Trophoblast cell (in vitro differentiated cells and primary cell): Measurements from ENCODE around the gene RAP2A.

ENCODE experiments used
- DNase-seq, 2 donors: peaks; one replicate each; pipeline ENCODE4 v3.0.0-alpha.2; 2016
- H2AFZ ChIP-seq: 2 replicates; pipeline ENCODE4 v1.6.1; 2013; ENCODE audit warnings: low read length, moderate library complexity, mild to moderate bottlenecking; ENCODE audit not compliant: insufficient read depth, poor library complexity
- H2AK5ac ChIP-seq: 2 replicates; pipeline ENCODE4 v1.6.1; 2013; ENCODE audit warnings: mild to moderate bottlenecking, low read length
- H2BK120ac ChIP-seq: 2 replicates; pipeline ENCODE4 v1.6.1; 2013; ENCODE audit warnings: low read length, mild to moderate bottlenecking, moderate library complexity; ENCODE audit not compliant: insufficient read depth, poor library complexity
- H2BK12ac ChIP-seq: 2 replicates; pipeline ENCODE4 v1.6.1; 2013; ENCODE audit warnings: mild to moderate bottlenecking, low read length, moderate library complexity
- H2BK5ac ChIP-seq: 2 replicates; pipeline ENCODE4 v1.6.1; 2013; ENCODE audit warnings: low read length, low read depth, moderate library complexity, mild to moderate bottlenecking; ENCODE audit not compliant: poor library complexity
- H3K14ac ChIP-seq: 2 replicates; pipeline ENCODE4 v1.6.1; 2013; ENCODE audit warnings: mild to moderate bottlenecking, low read length
- H3K18ac ChIP-seq: 2 replicates; pipeline ENCODE4 v1.6.1; 2013; ENCODE audit warnings: mild to moderate bottlenecking, low read length
- H3K23ac ChIP-seq: 2 replicates; pipeline ENCODE4 v1.6.1; 2013; ENCODE audit warnings: low read length
- H3K27ac ChIP-seq: 2 replicates; pipeline ENCODE4 v1.5.1; 2013; ENCODE audit warnings: low read depth, mild to moderate bottlenecking, inconsistent platforms, low read length, moderate library complexity
- H3K27me3 ChIP-seq: 2 replicates; pipeline ENCODE4 v1.6.1; 2013; ENCODE audit warnings: inconsistent platforms, mild to moderate bottlenecking, low read length, moderate library complexity; ENCODE audit not compliant: insufficient read depth
- H3K36me3 ChIP-seq, 2 experiments: 1 replicate in 1 of 2; 2 replicates in 1 of 2; pipeline ENCODE4 v1.6.1; 2013; ENCODE audit warnings: low read length in 2 of 2, mild to moderate bottlenecking in 2 of 2, moderate library complexity in 1 of 2; ENCODE audit not compliant: insufficient read depth in 2 of 2, control insufficient read depth in 1 of 2
- H3K4ac ChIP-seq: 2 replicates; pipeline ENCODE4 v1.6.1; 2013; ENCODE audit warnings: low read depth, mild to moderate bottlenecking, low read length, moderate library complexity
- H3K4me1 ChIP-seq, 2 experiments: 1 replicate in 1 of 2; 2 replicates in 1 of 2; pipeline ENCODE4 v1.6.1; 2013; ENCODE audit warnings: low read length in 2 of 2, mild to moderate bottlenecking in 2 of 2, moderate library complexity in 1 of 2; ENCODE audit not compliant: insufficient read depth in 2 of 2, control insufficient read depth in 1 of 2
- H3K4me2 ChIP-seq: 2 replicates; pipeline ENCODE4 v1.6.1; 2013; ENCODE audit warnings: inconsistent platforms, mild to moderate bottlenecking, low read length, moderate library complexity
- H3K4me3 ChIP-seq: 2 replicates; pipeline ENCODE4 v1.5.1; 2013; ENCODE audit warnings: mild to moderate bottlenecking, low read depth, low read length, inconsistent platforms
- H3K79me1 ChIP-seq: one replicate; pipeline ENCODE4 v1.6.1; 2013; ENCODE audit warnings: low read length
- H3K79me2 ChIP-seq: 2 replicates; pipeline ENCODE4 v1.6.1; 2013; ENCODE audit warnings: low read length, mild to moderate bottlenecking; ENCODE audit not compliant: control insufficient read depth, insufficient read depth, poor library complexity
- H3K9ac ChIP-seq: 2 replicates; pipeline ENCODE4 v1.6.1; 2013; ENCODE audit warnings: mild to moderate bottlenecking, low read length
- H3K9me3 ChIP-seq: 2 replicates; pipeline ENCODE4 v1.6.1; 2013; ENCODE audit warnings: low read depth, mild to moderate bottlenecking, control low read depth, inconsistent platforms, low read length; ENCODE audit not compliant: insufficient read depth
- H4K12ac ChIP-seq: 2 replicates; pipeline ENCODE4 v1.6.1; 2013; ENCODE audit warnings: low read depth, mild to moderate bottlenecking, low read length, moderate library complexity
- H4K8ac ChIP-seq: 2 replicates; pipeline ENCODE4 v1.6.1; 2013; ENCODE audit warnings: low read depth, mild to moderate bottlenecking, low read length, moderate library complexity
- H4K91ac ChIP-seq: one replicate; pipeline ENCODE4 v1.6.1; 2013; ENCODE audit warnings: low read depth, mild to moderate bottlenecking, low read length, moderate library complexity
- WGBS: extraction: QIAGEN DNeasy Blood & Tissue Kit; methylation state at CpG from one replicate; pipeline ENCODE4 v1.1.7; 2013; ENCODE audit warnings: missing lambda C conversion rate; ENCODE audit not compliant: insufficient read length, insufficient coverage; ENCODE audit errors: extremely low coverage; 5-methylcytosine and 5-hydroxymethylcytosine counted together

The RAP2A gene

GRCh38 chr13:97435794-97436193, 1.8 kb downstream of the RAP2A start:
- H3K36me3 ChIP-seq = no peaks in the 10 kb centered on the region
- no peak for DNase-seq
- H3K18ac ChIP-seq = no peak overlapping the region
- no peak overlapping the region for H3K14ac ChIP-seq
- H3K27me3 ChIP-seq = no peaks in the 10 kb centered on the region
- H4K8ac ChIP-seq = no peak overlapping the region
- no peak overlapping the region for H4K91ac ChIP-seq
- no peaks in the 10 kb centered on the region for H3K9me3 ChIP-seq
- no peak overlapping the region for H3K4me3 ChIP-seq
- H2BK120ac ChIP-seq = no peak overlapping the region
- H3K4me2 ChIP-seq = peak overlapping the region; percentile 51
- no peak overlapping the region for H3K23ac ChIP-seq
- no peak overlapping the region for H4K12ac ChIP-seq
- H3K79me1 ChIP-seq = peaks cover 7% of the 10 kb centered on the region
- no peak overlapping the region for H2BK12ac ChIP-seq
- no peak overlapping the region for H3K27ac ChIP-seq
- H2AFZ ChIP-seq = no peak overlapping the region
- no peaks in the 10 kb centered on the region for H3K4me1 ChIP-seq
- H2AK5ac ChIP-seq = no peak overlapping the region
- H3K4ac ChIP-seq = peak overlapping the region; percentile 64
- no CpG with 5 or more reads among the region's 5 CpGs for WGBS
- no peak overlapping the region for H2BK5ac ChIP-seq
- no peak overlapping the region for H3K9ac ChIP-seq
- peaks cover 6% of the 10 kb centered on the region for H3K79me2 ChIP-seq

- Histone ChIP-seq H4K91ac (no peak overlapping the region), H3K27me3 (no peaks in the 10 kb centered on the region), H2BK120ac (no peak overlapping the region), H3K4me2 (no peak overlapping the region), H3K4ac (peak overlapping the region; percentile 58), H3K14ac (no peak overlapping the region), H3K4me3 (no peak overlapping the region), H3K4me1 (no peaks in the 10 kb centered on the region), H3K27ac (no peak overlapping the region), H4K8ac (no peak overlapping the region), H3K79me2 (peaks cover 6% of the 10 kb centered on the region), H3K23ac (no peak overlapping the region), H4K12ac (no peak overlapping the region), H3K18ac (no peak overlapping the region), H2AK5ac (no peak overlapping the region), H3K36me3 (no peaks in the 10 kb centered on the region), H2BK12ac (no peak overlapping the region), H2BK5ac (no peak overlapping the region), H3K79me1 (peaks cover 7% of the 10 kb centered on the region), H2AFZ (no peak overlapping the region), H3K9me3 (no peaks in the 10 kb centered on the region), H3K9ac (no peak overlapping the region)
- WGBS = no CpG with 5 or more reads among the region's 2 CpGs
- DNase-seq = no peak
Observed at GRCh38 chr13:97436845-97437244, 2.9 kb downstream of the RAP2A start.

- Histone ChIP-seq H3K9me3 (no peaks in the 10 kb centered on the region), H3K79me1 (peaks cover 5% of the 10 kb centered on the region), H2BK120ac (no peak overlapping the region), H3K4me1 (no peaks in the 10 kb centered on the region), H3K4me3 (no peak overlapping the region), H3K27me3 (no peaks in the 10 kb centered on the region), H3K27ac (no peak overlapping the region), H2BK5ac (no peak overlapping the region), H2BK12ac (no peak overlapping the region), H3K4me2 (no peak overlapping the region), H3K9ac (no peak overlapping the region), H4K8ac (no peak overlapping the region), H3K79me2 (peaks cover 6% of the 10 kb centered on the region), H3K4ac (no peak overlapping the region), H4K12ac (no peak overlapping the region), H3K23ac (no peak overlapping the region), H3K36me3 (no peaks in the 10 kb centered on the region), H2AK5ac (no peak overlapping the region), H3K14ac (no peak overlapping the region), H3K18ac (no peak overlapping the region), H4K91ac (no peak overlapping the region), H2AFZ (no peak overlapping the region)
- no peak for DNase-seq
- no CpG with 5 or more reads among the region's 2 CpGs for WGBS
Observed at GRCh38 chr13:97437729-97438128, 3.8 kb downstream of the RAP2A start.

- no peak overlapping the region for H3K4me3 ChIP-seq
- DNase-seq = peak in 1 of 2 donors; percentile 69
- no peaks in the 10 kb centered on the region for H3K4me1 ChIP-seq
- no peaks in the 10 kb centered on the region for H3K36me3 ChIP-seq
- H2BK120ac ChIP-seq = no peak overlapping the region
- no peak overlapping the region for H3K4ac ChIP-seq
- H3K4me2 ChIP-seq = no peak overlapping the region
- H3K23ac ChIP-seq = no peak overlapping the region
- H2BK12ac ChIP-seq = no peak overlapping the region
- H2AFZ ChIP-seq = no peak overlapping the region
- no peak overlapping the region for H2AK5ac ChIP-seq
- H3K14ac ChIP-seq = no peak overlapping the region
- no peak overlapping the region for H4K91ac ChIP-seq
- H3K9me3 ChIP-seq = no peaks in the 10 kb centered on the region
- H3K18ac ChIP-seq = no peak overlapping the region
- H2BK5ac ChIP-seq = no peak overlapping the region
- no peak overlapping the region for H4K12ac ChIP-seq
- H3K9ac ChIP-seq = no peak overlapping the region
- H3K27me3 ChIP-seq = no peaks in the 10 kb centered on the region
- H3K79me1 ChIP-seq = no peaks in the 10 kb centered on the region
- WGBS = no CpG with 5 or more reads among the region's 3 CpGs
- no peak overlapping the region for H4K8ac ChIP-seq
- H3K27ac ChIP-seq = no peak overlapping the region
- H3K79me2 ChIP-seq = peaks cover 4% of the 10 kb centered on the region
Observed at GRCh38 chr13:97438856-97439595, 5.1 kb downstream of the RAP2A start.
